ENCODE measurements around the gene WASHC4. TPM values are rescaled to one million over a fixed set of nuclear protein-coding genes. Genes with fewer than 3 reads are reported as not detected.
A peak's percentile ranks its signal among the peaks of the same experiment; 100 is the strongest.
"Not testable (repeated sequence)": the region's sequence is repeated elsewhere in the genome, so short reads cannot be mapped to it uniquely, and the experiment has no call there.

Gene WASHC4
- total RNA-seq, 2 experiments from 2014 or later: 29.6 to 30.9 TPM

DNA sequence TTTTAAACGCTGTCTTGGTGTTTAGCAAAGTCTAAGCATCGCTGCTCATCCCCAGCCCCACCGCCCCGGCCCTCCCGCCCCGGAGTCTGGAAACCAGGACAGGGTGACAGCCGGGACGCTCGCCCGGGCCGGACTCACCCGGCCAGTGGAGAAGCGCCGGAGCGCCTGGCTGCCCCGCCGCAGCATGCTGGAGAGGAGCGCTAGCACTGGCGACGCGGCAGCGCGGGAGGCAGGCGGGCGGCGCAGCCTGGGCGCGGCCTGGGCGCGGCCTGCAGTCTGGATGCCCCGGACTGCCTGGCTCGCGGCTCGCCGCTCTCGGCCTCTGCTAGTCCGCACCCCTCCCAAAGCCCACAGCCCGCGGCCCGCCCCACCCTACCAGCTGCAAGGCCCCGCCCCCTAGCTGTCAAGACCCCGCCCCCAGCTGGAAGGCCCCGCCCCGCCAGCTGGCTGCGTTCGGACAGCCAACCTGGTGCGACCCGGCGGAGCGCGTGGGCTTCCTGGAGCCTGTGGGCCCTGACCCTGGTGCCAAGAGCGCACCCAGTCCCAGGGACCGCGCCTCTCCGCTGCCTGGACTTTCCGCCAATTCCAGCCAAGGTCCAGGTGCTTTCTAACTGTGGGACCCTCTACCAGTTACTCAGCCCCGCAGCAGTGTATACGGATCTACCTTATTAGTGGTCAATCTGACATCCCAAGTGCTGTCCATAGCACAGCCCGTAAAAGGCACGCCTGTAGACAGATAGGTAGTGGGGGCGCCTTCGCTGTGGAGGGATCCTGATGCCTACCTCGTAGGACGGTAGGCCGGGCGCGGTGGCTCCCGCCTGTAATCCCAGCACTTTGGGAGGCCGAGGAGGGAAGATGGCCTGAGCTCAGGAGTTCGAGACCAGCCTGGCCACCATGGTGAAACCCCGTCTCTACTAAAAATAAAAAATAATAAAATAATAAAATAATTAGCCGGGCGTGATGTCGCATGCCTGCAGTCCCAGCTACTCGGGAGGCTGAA, 23.0 kb upstream of the WASHC4 start, which contains the start of gene ALDH1L2:
TSS of gene ALDH1L2 (minus strand) at position 208 of the 1,000 bp plus-strand sequence. CDS start at position 186, 22 bp downstream.
- Mint-ChIP-seq H3K9me3 (peaks cover 9% of the 10 kb centered on the region), H3K4me1 (peaks cover 6% of the 10 kb centered on the region), H3K36me3 (no peaks in the 10 kb centered on the region), H3K4me3 (peak within 1 kb of the TSS; percentile 85), H3K27ac (peak within 1 kb of the TSS; percentile 78), H3K27me3 (peaks cover 33% of the 10 kb centered on the region)
- peak; percentile 67 for DNase-seq

DNA sequence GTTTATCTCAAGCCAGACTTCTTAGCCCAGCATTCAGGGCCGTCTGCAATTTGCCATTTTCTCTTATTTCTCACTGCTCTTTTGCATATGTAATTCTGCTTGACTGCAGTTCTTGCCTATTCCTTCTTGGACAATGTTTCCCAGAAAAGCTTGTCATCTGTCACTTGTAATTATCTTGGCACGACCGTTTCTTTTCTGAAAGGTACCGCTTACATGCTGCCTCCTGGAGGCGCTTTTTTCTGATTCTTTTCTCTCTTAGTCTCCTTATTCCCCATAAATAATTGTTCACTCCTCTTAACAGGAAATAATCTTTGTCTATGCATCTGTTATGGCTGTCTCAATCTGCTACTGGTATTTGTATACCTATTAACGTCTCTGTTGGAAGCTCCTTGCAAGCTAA, 22.0 kb upstream of the WASHC4 start:
- Mint-ChIP-seq H3K9me3 (peaks cover 9% of the 10 kb centered on the region), H3K4me1 (peaks cover 6% of the 10 kb centered on the region), H3K27me3 (peaks cover 34% of the 10 kb centered on the region), H3K27ac (no peak overlapping the region), H3K4me3 (no peak overlapping the region), H3K36me3 (no peaks in the 10 kb centered on the region)
- no peak for DNase-seq

DNA sequence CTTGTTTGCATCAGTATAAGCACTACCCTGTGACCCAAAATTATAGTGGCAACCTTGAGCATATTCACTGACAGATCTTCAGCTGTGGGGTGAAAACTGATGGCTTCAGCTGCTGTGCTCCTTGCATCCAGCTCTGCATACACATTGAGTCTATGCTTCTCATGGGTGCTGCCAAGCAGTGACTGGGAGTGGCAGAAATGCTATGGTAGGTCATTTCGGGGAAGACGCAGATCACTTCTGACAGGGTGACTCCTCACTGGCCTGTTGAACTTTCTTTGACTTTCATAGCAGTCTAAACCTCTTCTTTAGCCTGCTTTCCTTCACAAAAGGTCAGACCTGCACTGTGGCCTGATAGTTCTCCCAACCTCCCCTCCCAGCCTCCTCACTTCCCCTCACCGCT, 17.7 kb upstream of the WASHC4 start:
- no peak overlapping the region for H3K27ac Mint-ChIP-seq
- no peaks in the 10 kb centered on the region for H3K36me3 Mint-ChIP-seq
- H3K9me3 Mint-ChIP-seq: peaks cover 11% of the 10 kb centered on the region
- H3K4me1 Mint-ChIP-seq: no peaks in the 10 kb centered on the region
- peaks cover 27% of the 10 kb centered on the region for H3K27me3 Mint-ChIP-seq
- H3K4me3 Mint-ChIP-seq: no peak overlapping the region
- no peak for DNase-seq

DNA sequence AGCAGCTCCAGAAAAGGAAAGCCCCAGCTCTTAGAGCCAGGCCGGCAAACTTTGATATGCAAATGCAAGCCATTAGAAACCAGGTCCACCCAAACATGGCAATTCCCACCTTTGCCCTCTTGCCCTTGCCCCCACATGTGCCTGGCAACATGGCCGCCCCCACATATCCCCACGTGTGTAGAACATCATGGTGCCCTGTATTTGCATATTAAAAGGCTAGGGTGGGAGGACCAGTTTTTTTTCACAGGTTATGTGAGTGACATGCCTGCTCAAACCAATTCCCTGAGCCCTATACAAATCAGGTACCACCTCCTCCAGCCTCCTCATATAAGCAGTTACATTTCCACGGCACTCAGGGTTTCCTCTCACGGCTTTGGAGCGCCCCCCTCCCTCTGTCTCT, 17.2 kb upstream of the WASHC4 start:
- Mint-ChIP-seq H3K27ac (no peak overlapping the region), H3K9me3 (peaks cover 14% of the 10 kb centered on the region), H3K27me3 (peaks cover 25% of the 10 kb centered on the region), H3K4me3 (no peak overlapping the region), H3K4me1 (no peaks in the 10 kb centered on the region), H3K36me3 (peaks cover 2% of the 10 kb centered on the region)
- no peak for DNase-seq

DNA sequence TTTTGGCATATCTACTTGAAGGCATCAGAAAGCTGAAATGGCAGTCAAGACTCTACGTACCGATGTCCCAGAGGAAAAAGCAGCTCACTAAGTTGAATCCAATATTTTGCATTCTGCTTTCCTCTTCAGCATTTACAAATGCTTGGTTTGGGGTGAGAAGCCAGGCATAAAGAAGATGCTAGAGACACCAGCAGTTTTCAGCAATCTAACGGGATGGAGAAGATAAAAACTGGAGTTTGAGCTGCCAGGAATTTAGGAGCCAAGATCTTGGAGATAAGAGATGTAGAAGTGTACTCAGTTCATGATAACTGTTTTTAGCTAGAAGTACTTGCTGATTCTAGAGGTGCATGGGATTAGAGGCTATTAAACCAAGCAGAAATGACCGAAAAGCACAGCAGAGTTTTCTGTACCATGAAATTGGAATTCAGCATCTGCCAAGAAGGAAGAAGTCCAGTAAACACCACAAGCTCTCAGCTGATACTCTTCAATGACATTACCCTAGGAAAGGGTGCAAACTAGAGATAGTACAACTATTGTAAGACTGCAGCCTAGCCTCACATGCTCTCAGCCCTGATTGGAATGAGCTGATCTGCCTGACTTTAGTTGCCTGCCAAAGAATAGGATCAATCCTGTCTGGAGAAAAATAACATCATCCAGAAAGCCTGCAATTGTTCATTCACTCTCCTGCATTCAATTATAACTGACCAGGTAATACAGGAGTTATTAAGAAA, 15.9 kb upstream of the WASHC4 start:
- Mint-ChIP-seq H3K27ac (no peak overlapping the region), H3K27me3 (peaks cover 16% of the 10 kb centered on the region), H3K36me3 (peaks cover 5% of the 10 kb centered on the region), H3K4me3 (no peak overlapping the region), H3K9me3 (peaks cover 15% of the 10 kb centered on the region), H3K4me1 (no peaks in the 10 kb centered on the region)
- no peak for DNase-seq

DNA sequence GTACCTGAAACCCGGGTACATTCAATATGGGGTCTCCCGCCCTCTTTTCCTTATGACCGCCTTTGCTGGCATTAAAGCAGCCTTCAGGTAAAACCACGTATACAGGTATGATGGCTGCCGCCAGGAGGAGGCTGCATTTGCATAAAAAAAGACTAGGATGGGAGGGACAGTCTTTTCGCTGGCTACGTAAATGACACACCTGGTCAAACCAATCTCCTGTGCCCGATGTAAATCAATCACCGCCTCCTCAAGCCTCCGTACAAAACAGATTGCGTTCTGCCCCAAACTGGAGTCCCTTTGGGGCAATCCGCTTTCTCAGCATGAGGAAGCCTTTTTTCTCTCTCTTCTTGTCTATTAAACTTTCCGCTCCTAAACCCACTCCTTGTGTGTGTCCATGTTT, 15.2 kb upstream of the WASHC4 start:
- peaks cover 16% of the 10 kb centered on the region for H3K27me3 Mint-ChIP-seq
- H3K9me3 Mint-ChIP-seq: peaks cover 14% of the 10 kb centered on the region
- no peak for DNase-seq
- H3K36me3 Mint-ChIP-seq: peaks cover 5% of the 10 kb centered on the region
- no peaks in the 10 kb centered on the region for H3K4me1 Mint-ChIP-seq
- H3K27ac Mint-ChIP-seq: no peak overlapping the region
- H3K4me3 Mint-ChIP-seq: no peak overlapping the region

DNA sequence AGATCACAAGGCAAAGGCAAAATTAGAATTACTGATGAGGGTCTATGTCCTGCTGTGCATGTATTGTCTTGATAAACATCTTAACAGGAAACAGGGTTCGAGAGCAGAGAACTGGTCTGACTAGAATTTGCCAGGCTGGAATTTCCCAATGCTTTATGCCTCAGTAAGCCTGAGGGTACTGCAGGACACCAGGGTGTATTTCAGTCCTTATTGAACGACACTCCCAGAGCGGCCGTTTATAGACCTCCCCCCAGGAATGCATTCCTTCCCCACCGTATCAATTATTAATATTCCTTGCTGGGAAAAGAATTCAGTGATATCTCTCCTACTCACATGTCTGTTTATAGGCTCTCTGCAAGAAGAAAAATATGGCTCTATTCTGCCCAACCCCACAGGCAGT, 12.2 kb upstream of the WASHC4 start:
- H3K4me1 Mint-ChIP-seq, H3K4me3 Mint-ChIP-seq, H3K36me3 Mint-ChIP-seq, H3K27ac Mint-ChIP-seq, DNase-seq: not testable (repeated sequence)
- Mint-ChIP-seq H3K27me3 (peaks cover 19% of the 10 kb centered on the region), H3K9me3 (peaks cover 14% of the 10 kb centered on the region)

DNA sequence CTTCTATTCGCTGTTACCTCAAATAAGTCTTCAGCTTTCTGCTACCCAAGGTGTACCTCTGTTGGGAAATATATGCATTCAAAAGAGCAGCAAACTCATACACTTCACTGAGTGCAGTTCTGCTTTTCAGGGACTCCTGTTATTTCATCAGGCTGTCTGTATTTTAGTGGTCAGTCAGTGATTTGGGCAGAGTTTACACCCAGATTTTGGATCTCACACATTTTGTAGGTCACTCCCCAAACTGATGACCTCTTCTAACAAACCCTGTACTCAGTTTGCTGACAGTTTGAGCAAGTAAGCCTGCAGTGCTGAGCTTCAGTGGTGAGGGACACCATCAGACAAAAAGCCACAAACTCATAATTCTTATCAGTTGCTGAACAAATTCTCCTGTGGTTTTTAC, 8.2 kb upstream of the WASHC4 start:
- peaks cover 14% of the 10 kb centered on the region for H3K27me3 Mint-ChIP-seq
- no peak overlapping the region for H3K4me3 Mint-ChIP-seq
- peaks cover 5% of the 10 kb centered on the region for H3K36me3 Mint-ChIP-seq
- H3K9me3 Mint-ChIP-seq: peaks cover 14% of the 10 kb centered on the region
- no peak for DNase-seq
- no peaks in the 10 kb centered on the region for H3K4me1 Mint-ChIP-seq
- H3K27ac Mint-ChIP-seq: no peak overlapping the region

DNA sequence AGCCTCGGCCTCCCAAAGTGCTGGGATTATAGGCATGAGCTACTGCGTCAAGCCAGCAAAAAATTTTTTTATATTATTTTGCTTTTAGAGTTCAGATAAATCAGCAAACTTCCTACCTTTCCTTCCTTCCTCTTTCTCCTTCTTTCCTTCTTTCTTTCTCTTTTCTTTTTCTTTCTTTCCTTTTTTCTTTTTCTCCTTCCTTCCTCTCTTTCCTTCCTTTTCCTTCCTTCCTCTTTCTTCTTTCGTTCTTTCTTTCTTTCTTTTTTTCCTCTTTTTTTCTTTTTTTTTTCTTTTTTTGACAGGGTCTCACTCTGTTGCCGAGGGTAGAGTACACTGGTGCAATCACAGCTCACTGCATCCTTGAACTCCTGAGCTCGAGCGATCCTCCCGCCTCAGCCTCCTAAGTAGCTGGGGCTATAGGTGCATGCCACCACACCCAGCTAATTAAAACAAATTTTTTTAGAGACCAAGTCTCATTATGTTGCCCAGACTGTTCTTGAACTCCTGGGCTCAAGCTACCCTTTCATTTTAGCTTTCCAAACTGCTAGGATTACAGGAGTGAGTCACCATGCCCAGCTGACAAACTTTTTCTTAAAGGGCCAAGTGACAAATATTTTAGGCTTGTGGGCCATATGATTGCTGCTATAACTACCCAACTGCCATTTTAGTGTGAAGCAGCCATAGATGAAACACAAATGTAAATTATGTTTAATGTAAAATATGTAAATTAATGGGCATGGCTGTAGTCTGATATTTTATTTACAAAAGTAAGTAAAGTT, 7.1 kb upstream of the WASHC4 start:
- peaks cover 22% of the 10 kb centered on the region for H3K27me3 Mint-ChIP-seq
- H3K36me3 Mint-ChIP-seq: peaks cover 3% of the 10 kb centered on the region
- DNase-seq: no peak
- H3K4me1 Mint-ChIP-seq: no peaks in the 10 kb centered on the region
- H3K27ac Mint-ChIP-seq: no peak overlapping the region
- H3K9me3 Mint-ChIP-seq: peaks cover 13% of the 10 kb centered on the region
- H3K4me3 Mint-ChIP-seq: no peak overlapping the region

DNA sequence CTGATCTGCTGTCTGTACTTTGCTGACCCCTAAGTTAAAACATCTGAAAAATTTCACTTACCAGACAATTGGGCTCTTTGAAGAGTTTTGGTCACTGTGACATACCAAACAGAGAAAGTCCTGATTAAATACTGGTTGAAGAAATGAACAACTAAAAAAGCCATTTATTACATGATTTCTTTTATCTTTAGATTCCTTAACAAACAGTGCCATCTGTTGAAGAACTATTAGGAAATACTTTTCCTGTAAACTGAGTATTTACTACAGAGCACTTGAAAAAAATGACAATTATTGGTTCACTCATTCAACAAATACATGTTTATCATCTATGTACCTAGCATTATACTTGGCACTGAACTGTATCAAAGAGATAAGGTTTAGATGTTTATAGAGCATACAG, 6.5 kb upstream of the WASHC4 start:
- H3K4me1 Mint-ChIP-seq: no peaks in the 10 kb centered on the region
- DNase-seq: no peak
- H3K4me3 Mint-ChIP-seq: no peak overlapping the region
- peaks cover 10% of the 10 kb centered on the region for H3K9me3 Mint-ChIP-seq
- peaks cover 22% of the 10 kb centered on the region for H3K27me3 Mint-ChIP-seq
- no peak overlapping the region for H3K27ac Mint-ChIP-seq
- H3K36me3 Mint-ChIP-seq: peaks cover 3% of the 10 kb centered on the region

DNA sequence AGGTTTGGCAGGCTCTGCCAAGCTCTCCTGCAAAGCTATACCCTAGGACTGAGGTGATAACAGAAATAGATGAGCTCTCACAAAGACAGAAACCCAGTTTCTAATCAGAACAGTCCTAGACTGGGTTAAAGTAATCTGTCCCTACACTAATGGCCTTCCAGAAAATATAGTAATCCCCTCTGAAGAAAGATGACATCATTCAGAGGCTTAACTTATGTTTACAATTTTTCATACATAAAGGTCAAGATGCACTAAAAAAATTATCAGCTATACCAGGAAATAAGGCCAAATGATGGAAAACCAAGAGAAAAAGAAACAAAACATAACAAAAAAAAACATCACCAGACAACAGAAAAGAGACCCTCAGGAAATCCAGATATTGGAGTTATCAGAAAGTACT, 4.9 kb upstream of the WASHC4 start:
- H3K36me3 Mint-ChIP-seq: no peaks in the 10 kb centered on the region
- no peak for DNase-seq
- H3K4me3 Mint-ChIP-seq: no peak overlapping the region
- peaks cover 5% of the 10 kb centered on the region for H3K9me3 Mint-ChIP-seq
- no peak overlapping the region for H3K27ac Mint-ChIP-seq
- peaks cover 29% of the 10 kb centered on the region for H3K27me3 Mint-ChIP-seq
- peaks cover 6% of the 10 kb centered on the region for H3K4me1 Mint-ChIP-seq

DNA sequence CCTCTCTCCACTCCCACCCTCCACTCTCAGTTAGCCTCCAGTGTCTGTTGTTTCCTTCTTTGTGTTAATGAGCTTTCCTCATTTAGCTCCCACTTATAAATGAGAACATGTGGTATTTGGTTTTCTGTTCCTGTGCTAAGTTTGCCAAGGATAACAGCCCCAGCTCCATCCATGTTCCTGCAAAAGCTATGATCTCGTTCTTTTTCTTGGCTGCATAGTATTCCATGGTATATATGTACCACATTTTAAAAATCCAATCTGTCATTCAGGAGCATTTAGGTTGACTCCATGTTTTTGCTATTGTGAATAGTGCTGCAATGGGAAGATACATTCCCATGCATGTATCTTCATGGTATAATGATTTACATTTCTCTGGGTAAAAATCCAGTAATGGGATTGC, 2.8 kb upstream of the WASHC4 start:
- H3K27ac Mint-ChIP-seq: no peak overlapping the region
- peaks cover 5% of the 10 kb centered on the region for H3K9me3 Mint-ChIP-seq
- H3K4me1 Mint-ChIP-seq: peaks cover 20% of the 10 kb centered on the region
- DNase-seq: no peak
- no peak overlapping the region for H3K4me3 Mint-ChIP-seq
- H3K27me3 Mint-ChIP-seq: peaks cover 29% of the 10 kb centered on the region
- peaks cover 3% of the 10 kb centered on the region for H3K36me3 Mint-ChIP-seq

DNA sequence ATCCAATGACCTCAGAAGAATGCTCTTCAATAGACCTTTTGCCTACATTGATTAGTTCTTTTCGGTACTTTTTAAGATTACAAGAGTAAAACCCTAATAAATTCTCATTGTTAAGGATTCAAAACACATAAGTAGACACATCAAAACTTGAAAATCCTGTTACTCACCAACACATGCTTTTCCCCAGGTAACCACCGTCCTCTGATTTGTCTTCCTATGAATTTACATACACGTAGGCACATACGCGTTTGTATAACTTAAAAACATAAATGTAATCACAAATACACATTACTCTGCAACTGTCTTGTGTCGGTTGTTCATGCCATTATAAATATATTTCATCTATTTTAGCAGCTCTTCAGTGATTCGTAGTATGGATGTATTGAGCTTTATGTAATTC, 910 bp upstream of the WASHC4 start:
- DNase-seq: no peak
- Mint-ChIP-seq H3K9me3 (peaks cover 5% of the 10 kb centered on the region), H3K4me1 (peaks cover 29% of the 10 kb centered on the region), H3K36me3 (peaks cover 6% of the 10 kb centered on the region), H3K27me3 (peaks cover 24% of the 10 kb centered on the region), H3K27ac (peak overlapping the region; percentile 93), H3K4me3 (peak overlapping the region; percentile 93)

DNA sequence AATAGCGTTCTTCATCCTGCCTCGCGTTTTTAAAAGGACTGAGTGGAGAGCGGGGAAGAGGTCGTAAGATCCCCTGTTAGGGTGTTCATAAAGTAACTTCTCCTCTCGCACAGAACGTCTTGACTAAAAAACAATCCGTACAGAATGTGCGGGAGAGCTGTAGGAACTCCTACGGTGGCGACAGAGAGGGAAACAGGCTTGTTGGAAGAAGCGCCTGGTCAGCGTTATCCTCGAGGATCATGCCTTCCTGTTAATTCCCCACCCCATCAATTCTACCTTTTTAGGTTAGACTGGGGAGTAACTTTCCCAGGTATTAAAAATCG, 399 bp upstream of the WASHC4 start:
- peak overlapping the region; percentile 93 for H3K27ac Mint-ChIP-seq
- H3K27me3 Mint-ChIP-seq: peaks cover 24% of the 10 kb centered on the region
- H3K36me3 Mint-ChIP-seq: peaks cover 11% of the 10 kb centered on the region
- DNase-seq: no peak
- H3K4me1 Mint-ChIP-seq: peaks cover 31% of the 10 kb centered on the region
- H3K4me3 Mint-ChIP-seq: peak overlapping the region; percentile 93
- H3K9me3 Mint-ChIP-seq: peaks cover 8% of the 10 kb centered on the region
